ENCODE measurements around the gene CRTC1.
"Not testable (repeated sequence)": the region's sequence is repeated elsewhere in the genome, so short reads cannot be mapped to it uniquely, and the experiment has no call there.

CRTC1 gene

GRCh38 chr19:18730885-18731513, 47.5 kb downstream of the CRTC1 start:
- no peak for DNase-seq (ENCODE audit: low read depth)

GRCh38 chr19:18731562-18732008, 48.1 kb downstream of the CRTC1 start:
- no peak for DNase-seq (ENCODE audit: low read depth)

GRCh38 chr19:18733196-18733647, 49.7 kb downstream of the CRTC1 start:
- no peak for DNase-seq (ENCODE audit: low read depth)

GRCh38 chr19:18733762-18734332, 50.4 kb downstream of the CRTC1 start:
- DNase-seq (ENCODE audit: low read depth) = not testable (repeated sequence)

- no peak for DNase-seq (ENCODE audit: low read depth)
These were observed 51.8 kb downstream of the CRTC1 start for GRCh38 chr19:18735324-18735723.

GRCh38 chr19:18735752-18736151, 52.3 kb downstream of the CRTC1 start:
- no peak for DNase-seq (ENCODE audit: low read depth)

GRCh38 chr19:18736415-18737336, 53.2 kb downstream of the CRTC1 start:
- DNase-seq (ENCODE audit: low read depth) = no peak

GRCh38 chr19:18737337-18737953, 54.0 kb downstream of the CRTC1 start:
- no peak for DNase-seq (ENCODE audit: low read depth)

- no peak for DNase-seq (ENCODE audit: low read depth)
These were observed 54.5 kb downstream of the CRTC1 start for GRCh38 chr19:18737954-18738351.

- no peak for DNase-seq (ENCODE audit: low read depth)
These were observed 55.6 kb downstream of the CRTC1 start for GRCh38 chr19:18738961-18739690.

- no peak for DNase-seq (ENCODE audit: low read depth)
These were observed 57.9 kb downstream of the CRTC1 start for GRCh38 chr19:18741124-18742121.

GRCh38 chr19:18742324-18742723, 58.8 kb downstream of the CRTC1 start:
- no peak for DNase-seq (ENCODE audit: low read depth)

- DNase-seq (ENCODE audit: low read depth) = no peak
These were observed 59.6 kb downstream of the CRTC1 start for GRCh38 chr19:18742838-18743783.

- no peak for DNase-seq (ENCODE audit: low read depth)
These were observed 60.4 kb downstream of the CRTC1 start for GRCh38 chr19:18743784-18744418.

- no peak for DNase-seq (ENCODE audit: low read depth)
These were observed 61.7 kb downstream of the CRTC1 start for GRCh38 chr19:18745012-18745735.

GRCh38 chr19:18745931-18746330, 62.5 kb downstream of the CRTC1 start:
- DNase-seq (ENCODE audit: low read depth) = no peak

- DNase-seq (ENCODE audit: low read depth) = no peak
These were observed 63.2 kb downstream of the CRTC1 start for GRCh38 chr19:18746401-18747325.
